Measurements from ENCODE around the gene ANTXR1. TPM values are rescaled to one million over a fixed set of nuclear protein-coding genes. Genes with fewer than 3 reads are reported as not detected.
A peak's percentile ranks its signal among the peaks of the same experiment; 100 is the strongest.

The ANTXR1 gene
- total and polyA plus RNA-seq, 2 experiments from 2014 or later = 24.0 to 36.0 TPM

GRCh38 chr2:69081001-69081580 is 68.1 kb downstream of the ANTXR1 start:
- Histone ChIP-seq H3K4me1 (ENCODE audit: low read depth) (no peaks in the 10 kb centered on the region), H3K36me3 (peaks cover 13% of the 10 kb centered on the region), H3K4me3 (no peak overlapping the region), H3K27me3 (no peaks in the 10 kb centered on the region), H3K27ac (no peak overlapping the region), H3K9me3 (ENCODE audit: low read depth) (no peaks in the 10 kb centered on the region)
- no peak for DNase-seq (ENCODE audit: low read depth in 1 of 2, low spot score in 1 of 2)
- TF ChIP-seq CTCF (IDR thresholded peaks at IDR 0.05; ENCODE audit: low read depth, low read length) = no peak

GRCh38 chr2:69081757-69082156 is 68.8 kb downstream of the ANTXR1 start:
- TF ChIP-seq CTCF (IDR thresholded peaks at IDR 0.05; ENCODE audit: low read depth, low read length) = no peak

GRCh38 chr2:69082430-69082997 is 69.5 kb downstream of the ANTXR1 start:
- no peaks in the 10 kb centered on the region for H3K9me3 ChIP-seq (ENCODE audit: low read depth)
- no peak for TF ChIP-seq CTCF (IDR thresholded peaks at IDR 0.05; ENCODE audit: low read depth, low read length)
- peaks cover 13% of the 10 kb centered on the region for H3K36me3 ChIP-seq
- DNase-seq (ENCODE audit: low read depth in 1 of 2, low spot score in 1 of 2) = peak in 1 of 2 donors; percentile 91
- H3K27me3 ChIP-seq = no peaks in the 10 kb centered on the region
- H3K27ac ChIP-seq = no peak overlapping the region
- no peaks in the 10 kb centered on the region for H3K4me1 ChIP-seq (ENCODE audit: low read depth)
- H3K4me3 ChIP-seq = no peak overlapping the region

More at GRCh38 chr2:69081757-69082156, 68.8 kb downstream of the ANTXR1 start:
- H3K4me3 ChIP-seq = no peak overlapping the region
- H3K9me3 ChIP-seq (ENCODE audit: low read depth) = no peaks in the 10 kb centered on the region
- no peaks in the 10 kb centered on the region for H3K27me3 ChIP-seq
- no peak for DNase-seq (ENCODE audit: low read depth in 1 of 2, low spot score in 1 of 2)
- peaks cover 13% of the 10 kb centered on the region for H3K36me3 ChIP-seq
- no peak overlapping the region for H3K27ac ChIP-seq
- H3K4me1 ChIP-seq (ENCODE audit: low read depth) = no peaks in the 10 kb centered on the region

GRCh38 chr2:69083235-69083748 is 70.3 kb downstream of the ANTXR1 start:
- Histone ChIP-seq H3K36me3 (peaks cover 10% of the 10 kb centered on the region), H3K4me1 (ENCODE audit: low read depth) (no peaks in the 10 kb centered on the region), H3K4me3 (no peak overlapping the region), H3K27me3 (no peaks in the 10 kb centered on the region), H3K27ac (no peak overlapping the region), H3K9me3 (ENCODE audit: low read depth) (no peaks in the 10 kb centered on the region)
- TF ChIP-seq CTCF (IDR thresholded peaks at IDR 0.05; ENCODE audit: low read depth, low read length) = no peak
- DNase-seq (ENCODE audit: low read depth in 1 of 2, low spot score in 1 of 2) = peak in 1 of 2 donors; percentile 67

GRCh38 chr2:69084492-69084891 is 71.5 kb downstream of the ANTXR1 start:
- Histone ChIP-seq H3K4me3 (no peak overlapping the region), H3K36me3 (peaks cover 5% of the 10 kb centered on the region), H3K9me3 (ENCODE audit: low read depth) (no peaks in the 10 kb centered on the region), H3K27ac (no peak overlapping the region), H3K4me1 (ENCODE audit: low read depth) (no peaks in the 10 kb centered on the region), H3K27me3 (no peaks in the 10 kb centered on the region)
- no peak for DNase-seq (ENCODE audit: low read depth in 1 of 2, low spot score in 1 of 2)
- no peak for TF ChIP-seq CTCF (IDR thresholded peaks at IDR 0.05; ENCODE audit: low read depth, low read length)
